NCI-H82 treated with DMSO at 0.1 percent for 48 hours (cell line): ENCODE results near the gene LYRM4.
A peak's percentile ranks its signal among the peaks of the same experiment; 100 is the strongest.

Source experiments
- DNase-seq: peaks from one replicate; lab custom pipeline; 2025; ENCODE audit not compliant: unreplicated experiment; lab: John Stamatoyannopoulos, UW

The LYRM4 gene

GRCh38 chr6:5206920-5207561 lies 53.7 kb downstream of the LYRM4 start:
- DNase-seq, result no peak

DNA sequence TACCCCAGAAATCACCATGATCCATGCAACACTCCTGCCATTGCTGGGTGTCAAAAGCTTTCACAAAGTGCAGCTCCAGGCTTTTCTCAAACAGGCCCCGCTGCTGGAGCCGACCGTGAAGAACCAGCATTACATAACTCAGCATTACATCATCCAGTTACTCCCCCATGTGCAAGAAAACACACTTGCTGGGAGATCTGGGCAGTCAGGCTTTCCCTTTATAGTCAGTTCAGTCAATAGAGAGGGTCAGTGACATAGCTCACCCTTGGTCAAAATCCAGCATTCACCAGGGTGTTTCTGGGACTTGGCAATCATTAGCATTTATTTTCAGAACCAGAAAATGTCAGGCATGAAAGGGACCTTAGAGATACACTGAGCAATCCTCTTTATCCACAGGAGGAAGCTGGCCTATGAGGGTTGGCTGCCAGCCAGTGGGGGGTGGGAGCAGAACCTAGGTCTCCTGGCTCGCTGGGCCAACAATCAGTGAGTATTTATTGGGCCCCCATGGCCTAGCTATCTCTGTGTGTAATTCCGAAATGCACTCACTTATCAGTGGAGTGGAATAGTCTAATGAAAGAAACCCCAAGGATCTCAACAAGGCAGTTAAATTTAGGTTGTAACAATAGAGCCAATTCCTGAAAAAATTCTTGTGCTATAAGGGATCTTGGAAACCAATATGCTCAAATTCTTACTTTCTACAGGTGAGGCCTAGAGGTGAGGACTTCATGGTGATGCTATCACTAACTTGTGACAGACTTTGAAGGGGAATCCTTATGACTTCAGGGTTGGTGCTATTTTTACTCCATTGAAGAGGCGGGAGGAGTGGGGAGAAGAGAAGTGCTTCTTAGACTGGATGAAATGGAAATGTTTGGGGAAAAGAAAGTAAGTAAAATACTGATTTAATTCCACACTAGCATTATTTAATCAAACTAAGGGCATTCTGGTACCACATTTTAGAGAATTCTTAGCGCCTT lies 54.6 kb downstream of the LYRM4 start:
- peak; percentile 60 for DNase-seq

- peak; percentile 57 for DNase-seq
Measured at GRCh38 chr6:5205035-5205507, 55.7 kb downstream of the LYRM4 start.

- DNase-seq, result peak; percentile 12
Measured at GRCh38 chr6:5204376-5204775, 56.4 kb downstream of the LYRM4 start.

DNA sequence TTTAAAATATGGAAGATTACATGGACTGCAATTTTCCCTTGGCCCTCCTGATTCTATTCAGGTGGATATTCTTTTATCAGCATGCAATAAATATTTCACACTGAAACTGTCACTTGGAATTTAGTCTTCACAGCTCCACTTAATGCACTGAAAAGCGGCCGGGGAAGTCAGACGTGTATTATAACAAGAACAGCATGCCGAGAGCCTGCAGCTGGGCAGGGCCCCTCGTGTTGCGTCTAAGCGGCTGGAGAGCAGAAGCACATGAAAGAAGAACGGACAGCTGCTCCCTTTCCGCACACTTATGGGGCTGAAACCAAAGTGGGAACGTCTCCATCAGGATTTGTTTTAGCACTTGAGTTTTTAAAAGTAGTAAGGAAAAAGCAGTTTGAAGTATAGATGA lies 57.2 kb downstream of the LYRM4 start:
- DNase-seq, result peak; percentile 25

DNA sequence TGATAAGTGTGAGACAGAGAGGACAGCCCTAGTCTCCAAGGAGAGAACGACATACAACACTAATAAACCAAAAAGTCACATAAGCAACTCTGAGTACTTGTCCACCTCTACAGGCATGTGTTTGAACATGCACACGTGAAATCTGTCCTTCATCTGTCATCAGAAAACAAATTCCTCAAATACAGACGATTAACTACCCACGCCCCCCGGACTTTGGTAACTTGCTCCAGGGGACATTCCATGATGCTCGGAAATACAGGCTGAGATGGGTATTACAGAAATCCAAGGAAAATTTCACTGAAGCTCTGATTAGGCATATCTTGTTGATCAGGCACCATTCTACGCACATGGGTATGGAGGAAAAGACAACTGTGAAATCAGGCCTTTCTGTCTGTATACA lies 57.8 kb downstream of the LYRM4 start:
- DNase-seq, result no peak

DNA sequence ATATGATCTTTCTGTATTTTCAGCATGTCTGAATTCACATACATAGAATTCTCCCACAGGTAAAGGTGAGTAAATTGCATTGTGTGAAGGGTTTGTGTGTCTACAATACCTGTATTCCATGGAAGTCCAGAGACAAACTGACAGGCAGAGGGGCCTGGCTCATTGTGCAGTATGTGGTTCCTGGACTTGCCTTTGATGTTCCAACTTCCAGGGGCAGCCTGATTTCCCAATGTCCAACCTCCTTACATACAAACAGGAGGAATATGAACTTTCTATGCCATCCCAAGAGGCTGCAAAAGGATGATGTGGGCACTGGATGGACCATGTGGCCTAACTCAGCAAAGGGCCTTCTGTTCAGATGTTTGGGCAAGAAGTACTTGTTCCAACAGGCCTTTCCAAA lies 58.5 kb downstream of the LYRM4 start:
- DNase-seq, result no peak

GRCh38 chr6:5201271-5201670 lies 59.5 kb downstream of the LYRM4 start:
- DNase-seq, result peak; percentile 85

DNA sequence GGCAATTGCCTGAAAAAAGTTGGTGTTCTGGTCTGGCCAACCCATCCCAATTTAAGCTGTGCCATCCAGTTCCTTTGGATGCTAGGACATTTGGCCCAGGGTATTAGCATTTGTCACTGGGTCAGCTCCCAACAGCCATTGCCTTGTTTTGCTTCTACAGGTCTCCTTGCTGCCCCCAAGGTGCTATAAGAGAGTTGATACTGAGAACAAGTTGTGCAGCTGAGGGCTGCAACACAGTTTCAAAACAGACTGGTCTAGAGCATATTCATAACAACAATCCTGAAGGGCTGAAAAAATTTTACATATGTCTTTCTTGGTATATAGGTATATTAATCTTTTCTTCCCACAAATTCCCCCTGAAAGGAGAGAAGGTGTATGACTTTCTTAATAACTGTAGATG lies 61.0 kb downstream of the LYRM4 start:
- no peak for DNase-seq

DNA sequence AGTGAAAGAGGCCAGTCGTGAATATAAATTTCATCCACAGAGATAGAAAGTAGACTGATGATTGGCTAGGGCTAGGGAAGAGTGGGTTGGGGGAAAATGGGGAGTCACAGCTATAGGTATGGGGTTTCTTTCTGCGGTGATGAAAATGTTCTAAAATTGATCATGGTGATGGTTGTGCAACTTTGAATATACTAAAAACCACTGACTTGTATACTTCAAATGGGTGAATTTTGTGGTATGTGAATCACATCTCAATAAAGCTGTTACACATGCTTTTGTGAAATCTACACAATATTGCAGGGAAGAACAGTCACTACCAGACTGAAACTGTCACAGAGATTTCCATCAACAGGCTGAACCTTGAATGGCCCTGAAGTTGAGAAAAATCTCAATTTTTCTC lies 61.5 kb downstream of the LYRM4 start:
- DNase-seq, result no peak

DNA sequence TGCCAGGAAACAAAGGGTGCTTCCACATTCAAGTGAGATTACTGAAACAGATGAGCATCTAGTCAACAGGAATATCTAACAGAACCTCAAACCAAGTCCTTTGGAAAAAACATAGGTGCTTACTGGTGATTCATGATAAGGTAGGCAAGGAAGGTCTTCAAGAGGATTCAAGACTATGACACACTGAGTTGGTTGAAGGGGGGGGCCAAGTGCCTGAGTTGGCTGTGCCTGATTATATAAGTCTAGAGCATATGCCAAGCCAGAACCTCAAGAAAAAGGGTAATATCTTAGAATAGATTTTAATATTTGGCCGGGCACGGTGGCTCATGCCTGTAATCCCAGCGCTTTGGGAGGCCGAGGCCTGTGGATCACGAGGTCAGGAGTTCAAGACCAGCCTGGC lies 63.7 kb downstream of the LYRM4 start:
- no peak for DNase-seq

DNA sequence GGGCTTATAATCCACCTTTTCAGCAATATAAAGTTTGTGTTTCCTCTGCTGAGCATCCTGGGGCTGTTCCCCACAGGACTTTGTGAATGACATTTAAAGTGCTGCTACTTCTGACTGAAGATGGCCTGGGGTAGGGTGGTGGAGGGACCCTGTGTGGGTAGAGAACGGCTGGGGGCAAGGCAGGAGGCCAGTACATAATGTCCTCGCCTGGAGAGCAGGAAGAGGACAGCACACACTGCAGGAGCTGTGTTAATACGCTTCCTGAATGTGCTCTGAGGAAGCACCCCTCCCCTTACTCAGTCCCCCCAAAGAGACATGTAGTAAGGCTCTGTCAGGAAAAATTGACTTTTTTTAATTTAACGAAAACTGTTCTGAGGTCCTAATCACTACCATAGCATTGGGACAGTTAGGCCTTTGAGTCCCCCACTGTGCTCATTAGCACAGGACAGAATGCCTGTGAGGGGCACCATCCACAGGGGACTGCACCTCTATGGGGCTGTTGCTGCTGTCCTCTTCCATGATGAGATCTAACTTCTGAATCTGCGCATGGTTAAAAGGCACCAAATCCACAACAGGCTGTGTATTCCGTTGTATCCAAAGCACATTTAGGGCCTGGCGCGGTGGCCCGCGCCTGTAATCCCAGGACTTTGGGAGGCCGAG lies 68.5 kb downstream of the LYRM4 start:
- no peak for DNase-seq

GRCh38 chr6:5191722-5192121 lies 69.0 kb downstream of the LYRM4 start:
- DNase-seq, result no peak

DNA sequence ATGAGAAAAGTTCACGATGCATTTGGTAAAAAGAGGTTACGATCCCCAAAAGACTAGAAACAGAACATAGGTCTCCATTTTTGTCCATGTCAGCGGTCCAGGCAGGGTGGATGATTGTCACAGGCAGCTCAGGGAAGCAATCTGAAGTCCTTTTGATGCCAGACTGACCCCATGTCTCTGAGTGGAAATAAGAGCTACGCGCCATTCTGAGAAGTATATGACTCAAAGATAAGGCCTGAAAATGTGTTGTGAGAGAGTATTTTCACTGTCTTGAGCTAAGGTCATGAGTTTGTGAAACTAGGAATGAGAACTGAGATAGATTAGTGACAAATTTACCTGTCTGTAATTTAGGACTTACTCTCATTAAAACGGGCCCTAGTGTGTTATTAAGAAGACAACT lies 69.5 kb downstream of the LYRM4 start:
- no peak for DNase-seq

DNA sequence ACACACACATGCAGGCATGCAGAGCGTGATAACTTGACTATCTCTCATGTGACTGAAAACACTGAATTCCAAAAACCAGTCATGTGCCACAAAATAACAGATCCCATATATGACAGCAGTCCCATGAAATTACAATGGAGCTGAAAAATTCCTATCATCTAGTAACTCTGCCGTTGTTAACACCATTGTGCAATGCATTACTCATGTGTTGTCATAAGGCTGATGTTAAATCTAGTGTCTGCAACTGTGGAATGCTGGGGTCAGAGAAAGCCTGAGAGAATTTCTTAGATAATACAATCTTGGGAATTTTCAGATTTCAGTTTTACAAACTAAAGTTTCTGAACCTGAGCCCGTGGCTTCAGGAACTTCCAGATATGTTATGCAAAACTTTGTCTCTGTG lies 70.2 kb downstream of the LYRM4 start:
- DNase-seq, result no peak

DNA sequence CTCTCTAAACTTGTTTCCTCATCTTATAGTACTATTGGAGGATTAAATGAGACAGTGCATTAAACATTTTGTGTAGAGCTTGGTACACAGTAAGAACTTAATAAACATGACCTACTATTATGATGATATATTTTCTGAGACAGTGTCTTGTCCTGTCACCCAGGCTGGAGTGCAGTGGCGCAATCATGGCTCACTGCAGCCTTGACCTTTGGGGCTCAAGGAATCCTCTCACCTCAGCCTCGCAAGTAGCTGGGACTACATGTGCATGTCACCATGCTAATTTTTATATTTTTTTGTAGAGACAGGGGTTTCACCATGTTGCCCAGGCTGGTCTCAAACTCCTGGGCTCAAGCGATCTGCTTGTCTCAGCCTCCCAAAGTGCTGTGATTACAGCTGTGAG lies 72.1 kb downstream of the LYRM4 start:
- no peak for DNase-seq

GRCh38 chr6:5184878-5185277 lies 75.9 kb downstream of the LYRM4 start:
- no peak for DNase-seq

DNA sequence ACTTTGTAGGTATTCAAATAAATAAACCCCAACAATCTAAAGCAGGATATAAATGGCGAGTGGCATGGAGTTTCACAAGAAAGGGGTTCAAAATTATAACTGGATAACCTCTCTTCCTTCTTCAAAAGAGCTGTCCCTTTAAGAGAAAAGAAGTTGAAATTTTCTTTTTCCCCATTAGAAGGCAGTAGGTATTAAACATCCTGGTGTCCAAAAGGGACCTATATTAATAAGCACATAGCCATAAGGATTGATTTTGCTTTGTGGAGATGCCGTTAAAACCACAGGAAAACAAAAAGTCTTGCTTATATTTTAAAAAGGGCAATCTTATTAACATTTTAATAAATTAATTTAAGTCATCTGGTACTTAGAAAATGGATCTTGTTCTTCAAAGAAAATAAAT lies 76.5 kb downstream of the LYRM4 start:
- no peak for DNase-seq

DNA sequence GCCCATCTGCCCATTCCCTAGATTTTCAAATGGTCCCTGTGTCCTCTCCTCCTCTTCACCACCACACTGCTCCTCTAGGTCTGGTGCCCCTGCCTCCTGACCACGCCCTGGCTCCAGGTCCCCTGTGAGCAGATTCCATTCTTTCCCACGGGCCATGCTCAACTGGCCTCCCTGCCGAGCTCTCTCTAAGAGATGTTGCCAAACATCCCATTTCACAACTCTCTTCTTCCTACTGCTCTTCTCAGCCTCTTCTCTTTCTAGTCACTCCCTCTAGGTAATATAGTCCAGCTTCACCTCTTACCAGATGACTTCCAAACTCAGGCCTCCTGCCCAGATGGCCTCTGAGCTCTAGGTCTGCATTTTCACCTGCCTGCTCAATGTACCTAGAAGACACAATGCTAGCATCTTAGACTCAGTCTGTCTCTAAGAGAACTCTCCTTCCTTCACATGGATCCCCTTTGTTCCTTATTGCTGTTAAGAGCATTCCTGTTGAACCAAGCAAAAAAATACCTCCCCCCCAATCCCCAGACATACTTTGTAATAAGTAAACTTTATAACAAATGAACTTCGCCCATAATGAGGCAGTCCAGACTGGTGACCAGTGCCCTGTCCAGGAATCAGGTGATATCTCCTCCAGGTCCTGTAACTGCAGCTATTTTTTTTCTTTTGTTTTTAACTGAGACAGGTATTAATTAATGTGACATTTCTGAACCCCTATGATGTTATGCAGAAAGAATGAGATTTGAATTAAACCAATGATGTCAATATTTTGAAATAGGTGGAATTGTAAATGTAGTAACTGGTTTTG lies 79.0 kb downstream of the LYRM4 start:
- DNase-seq, result no peak

DNA sequence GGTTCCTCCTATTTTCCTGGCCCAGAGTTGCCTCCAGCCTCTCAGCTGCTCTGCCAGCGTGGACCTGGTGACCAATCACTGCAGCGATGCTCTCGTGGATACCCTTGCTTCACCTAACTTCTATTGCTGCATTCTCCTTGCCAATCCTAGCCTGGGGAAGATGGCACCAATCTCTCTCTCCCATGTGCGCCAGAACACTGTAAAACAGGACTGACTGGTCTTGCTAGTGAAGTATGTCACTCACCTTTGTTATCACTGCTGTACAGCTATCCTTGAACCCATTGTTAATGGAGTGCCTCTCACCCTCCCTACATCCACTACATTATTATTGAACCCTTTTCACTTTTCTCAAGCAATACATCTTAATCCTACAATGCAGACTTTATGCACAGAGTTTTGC lies 80.1 kb downstream of the LYRM4 start:
- DNase-seq, result no peak

GRCh38 chr6:5179917-5180316 lies 80.8 kb downstream of the LYRM4 start:
- peak; percentile 43 for DNase-seq
